ENCODE measurements around the gene CNIH3.

DNA sequence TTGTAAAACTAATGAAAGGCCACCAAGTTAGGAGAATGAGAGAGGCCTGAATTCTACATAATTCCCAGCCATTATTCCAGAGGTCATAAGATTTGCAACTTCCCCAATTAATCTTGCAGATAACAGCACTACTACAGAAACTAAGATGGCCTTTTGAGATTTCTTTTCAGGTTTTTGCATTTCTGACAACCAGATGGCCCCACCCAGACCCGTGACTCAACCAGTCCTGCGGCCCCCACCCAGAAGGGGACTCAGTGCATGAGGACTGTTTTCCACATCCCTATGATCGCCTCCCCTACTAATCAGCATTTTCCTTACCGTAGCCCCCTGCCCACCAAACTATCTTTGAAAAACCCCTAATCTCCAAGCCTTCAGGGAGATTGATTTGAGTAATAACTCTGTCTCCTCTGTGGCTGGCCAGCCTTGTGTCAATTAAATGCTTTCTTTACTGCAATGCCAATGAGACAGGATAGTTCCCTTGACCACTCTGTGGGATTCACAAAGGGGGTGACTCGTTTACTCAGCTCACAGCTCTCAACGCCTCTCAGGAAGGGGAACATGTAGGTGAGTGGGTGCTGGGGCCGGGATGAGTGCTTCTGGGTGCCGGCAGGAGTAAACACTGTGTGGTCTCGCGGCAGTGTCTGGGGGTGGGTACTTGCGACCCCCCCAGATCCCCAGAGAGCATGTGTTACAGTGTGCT, 10.5 kb upstream of the CNIH3 start:
- TF ChIP-seq, protein P1, sequence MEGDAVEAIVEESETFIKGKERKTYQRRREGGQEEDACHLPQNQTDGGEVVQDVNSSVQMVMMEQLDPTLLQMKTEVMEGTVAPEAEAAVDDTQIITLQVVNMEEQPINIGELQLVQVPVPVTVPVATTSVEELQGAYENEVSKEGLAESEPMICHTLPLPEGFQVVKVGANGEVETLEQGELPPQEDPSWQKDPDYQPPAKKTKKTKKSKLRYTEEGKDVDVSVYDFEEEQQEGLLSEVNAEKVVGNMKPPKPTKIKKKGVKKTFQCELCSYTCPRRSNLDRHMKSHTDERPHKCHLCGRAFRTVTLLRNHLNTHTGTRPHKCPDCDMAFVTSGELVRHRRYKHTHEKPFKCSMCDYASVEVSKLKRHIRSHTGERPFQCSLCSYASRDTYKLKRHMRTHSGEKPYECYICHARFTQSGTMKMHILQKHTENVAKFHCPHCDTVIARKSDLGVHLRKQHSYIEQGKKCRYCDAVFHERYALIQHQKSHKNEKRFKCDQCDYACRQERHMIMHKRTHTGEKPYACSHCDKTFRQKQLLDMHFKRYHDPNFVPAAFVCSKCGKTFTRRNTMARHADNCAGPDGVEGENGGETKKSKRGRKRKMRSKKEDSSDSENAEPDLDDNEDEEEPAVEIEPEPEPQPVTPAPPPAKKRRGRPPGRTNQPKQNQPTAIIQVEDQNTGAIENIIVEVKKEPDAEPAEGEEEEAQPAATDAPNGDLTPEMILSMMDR (IDR thresholded peaks at IDR 0.05) = no peak
- TF ChIP-seq POLR2AphosphoS5 (IDR thresholded peaks at IDR 0.05) = no peak
- TF ChIP-seq POLR2A (IDR thresholded peaks at IDR 0.05) = no peak

Data from breast epithelium (tissue), 3 donors.